Nephron progenitor cell (in vitro differentiated cells): ENCODE measurements around the gene NOLC1.

Experiments used
- DNase-seq: peaks from one replicate; pipeline ENCODE4 v3.0.0; 2021
- H3K27ac Mint-ChIP-seq: 2 replicates; pipeline ENCODE4 v1.8.0; 2021; ENCODE audit warnings: mild to moderate bottlenecking, moderate library complexity, mixed read lengths
- H3K27me3 Mint-ChIP-seq: 2 replicates; pipeline ENCODE4 v1.8.0; 2021; ENCODE audit warnings: mild to moderate bottlenecking, low read depth, mixed read lengths; ENCODE audit not compliant: poor library complexity
- H3K36me3 Mint-ChIP-seq: 2 replicates; pipeline ENCODE4 v1.8.0; 2021; ENCODE audit warnings: low read depth, mixed read lengths
- H3K4me1 Mint-ChIP-seq: 2 replicates; pipeline ENCODE4 v1.8.0; 2021; ENCODE audit warnings: mixed read lengths
- H3K4me3 Mint-ChIP-seq: 2 replicates; pipeline ENCODE4 v1.8.0; 2021; ENCODE audit warnings: mild to moderate bottlenecking, moderate library complexity, mixed read lengths
- H3K9me3 Mint-ChIP-seq: 2 replicates; pipeline ENCODE4 v1.8.0; 2021; ENCODE audit warnings: mild to moderate bottlenecking, moderate library complexity, mixed read lengths
- CTCF ChIP-seq: fragments of 200-600 bp; sonication (generic); IDR thresholded peaks from 2 replicates; pipeline ENCODE4 v1.5.0; 2021; ENCODE audit warnings: antibody characterized with exemption

The NOLC1 gene

GRCh38 chr10:102116656-102117055 is 35.5 kb upstream of the NOLC1 start:
- TF ChIP-seq CTCF, result no peak
- H3K27ac Mint-ChIP-seq, result peak overlapping the region; percentile 98
- H3K4me1 Mint-ChIP-seq, result peaks cover 77% of the 10 kb centered on the region
- DNase-seq, result no peak
- H3K9me3 Mint-ChIP-seq, result no peaks in the 10 kb centered on the region
- H3K4me3 Mint-ChIP-seq, result peak overlapping the region; percentile 91
- H3K36me3 Mint-ChIP-seq, result peaks cover 12% of the 10 kb centered on the region
- H3K27me3 Mint-ChIP-seq, result no peaks in the 10 kb centered on the region

- peak overlapping the region; percentile 99 for H3K27ac Mint-ChIP-seq
- peak overlapping the region; percentile 91 for H3K4me3 Mint-ChIP-seq
- H3K27me3 Mint-ChIP-seq, result no peaks in the 10 kb centered on the region
- H3K9me3 Mint-ChIP-seq, result no peaks in the 10 kb centered on the region
- H3K36me3 Mint-ChIP-seq, result peaks cover 6% of the 10 kb centered on the region
- DNase-seq, result peak; percentile 50
- H3K4me1 Mint-ChIP-seq, result peaks cover 78% of the 10 kb centered on the region
- peak; percentile 7 for TF ChIP-seq CTCF
Observed at GRCh38 chr10:102117391-102118159, 34.6 kb upstream of the NOLC1 start.

DNA sequence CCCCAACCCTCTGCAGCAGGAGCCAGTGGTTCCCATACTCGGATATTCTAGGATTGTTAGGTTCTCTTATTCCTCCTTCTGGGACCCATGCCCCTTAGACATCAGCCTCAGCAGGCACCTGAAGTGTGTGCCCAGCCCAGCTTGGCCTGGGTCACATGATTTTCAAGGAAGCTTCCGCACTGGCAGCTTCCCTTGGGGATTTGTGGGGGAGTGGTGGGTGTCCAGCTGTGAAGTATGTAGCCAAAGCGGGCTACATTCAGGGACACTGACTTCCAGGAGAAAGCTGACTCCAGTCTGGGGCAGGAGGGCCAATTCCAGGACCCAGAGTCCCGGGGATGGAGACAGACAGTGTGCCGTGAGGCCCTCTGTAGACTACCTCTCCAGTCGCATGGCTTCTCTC is 33.3 kb upstream of the NOLC1 start:
- Mint-ChIP-seq H3K27me3 (no peaks in the 10 kb centered on the region), H3K4me3 (peak overlapping the region; percentile 91), H3K36me3 (no peaks in the 10 kb centered on the region), H3K27ac (peak overlapping the region; percentile 99), H3K9me3 (no peaks in the 10 kb centered on the region), H3K4me1 (peaks cover 75% of the 10 kb centered on the region)
- peak; percentile 43 for DNase-seq
- TF ChIP-seq CTCF, result no peak

GRCh38 chr10:102119417-102120141 is 32.6 kb upstream of the NOLC1 start:
- peak overlapping the region; percentile 99 for H3K27ac Mint-ChIP-seq
- TF ChIP-seq CTCF, result no peak
- peaks cover 75% of the 10 kb centered on the region for H3K4me1 Mint-ChIP-seq

DNA sequence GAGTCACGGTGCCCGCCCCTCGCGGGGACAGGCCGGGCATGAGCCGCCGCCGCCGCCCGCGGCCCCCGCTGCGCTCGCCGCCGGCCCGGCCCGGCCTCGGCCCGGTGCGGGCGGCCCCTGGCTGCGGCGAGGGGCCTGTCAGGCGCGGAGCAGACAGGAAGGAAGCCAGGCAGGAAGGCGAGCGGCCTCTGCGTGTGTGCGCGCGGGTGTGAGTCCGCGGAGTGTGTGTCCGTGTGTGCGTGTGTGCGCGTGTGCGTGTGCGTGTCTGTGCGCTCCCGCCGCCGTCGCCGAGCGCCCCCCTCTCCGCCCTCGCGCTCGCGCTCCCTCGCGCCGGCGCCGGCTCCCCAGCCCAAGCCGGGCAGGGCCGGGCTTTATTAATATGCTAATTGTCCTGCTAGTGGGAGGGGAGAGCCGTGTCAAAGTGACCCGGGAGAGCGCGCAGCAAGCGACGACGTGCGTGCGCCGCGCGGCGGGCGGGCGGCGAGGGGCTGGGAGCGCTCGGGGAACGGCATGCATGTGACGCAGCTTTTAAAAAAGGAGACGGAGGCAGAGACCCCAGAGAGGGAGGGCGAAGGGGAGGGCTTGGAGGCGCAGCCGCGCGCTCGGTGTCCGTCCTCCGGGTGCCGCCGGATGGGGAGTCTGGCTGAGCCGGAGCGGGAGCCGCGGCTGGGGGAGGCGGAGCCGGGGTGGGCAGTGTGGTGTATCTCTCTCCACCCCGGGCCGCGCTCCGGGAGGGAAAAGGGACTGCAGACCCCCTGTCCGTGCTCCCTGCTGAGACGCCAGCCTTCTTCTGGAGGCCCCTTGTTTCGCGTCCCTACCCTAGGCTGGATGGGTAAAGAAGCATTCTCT is 31.8 kb upstream of the NOLC1 start, which contains the start of gene LDB1:
LDB1 (minus strand) TSS at position 227 of the 849 bp plus-strand sequence. CDS start 258 bp downstream, outside the sequence.
- Mint-ChIP-seq H3K9me3 (no peaks in the 10 kb centered on the region), H3K36me3 (no peaks in the 10 kb centered on the region), H3K27me3 (no peaks in the 10 kb centered on the region), H3K4me1 (peaks cover 67% of the 10 kb centered on the region), H3K27ac (peak within 1 kb of the TSS; percentile 99), H3K4me3 (peak within 1 kb of the TSS; percentile 91)
- TF ChIP-seq CTCF, result no peak
- DNase-seq, result peak; percentile 80

More at GRCh38 chr10:102119417-102120141, 32.6 kb upstream of the NOLC1 start:
- no peaks in the 10 kb centered on the region for H3K27me3 Mint-ChIP-seq
- no peaks in the 10 kb centered on the region for H3K9me3 Mint-ChIP-seq
- peak overlapping the region; percentile 91 for H3K4me3 Mint-ChIP-seq
- DNase-seq, result peak; percentile 35
- H3K36me3 Mint-ChIP-seq, result no peaks in the 10 kb centered on the region
